Stimulated activated CD4-positive, alpha-beta T cell treated with anti-CD3 and anti-CD28 coated beads, Interleukin-15, amount 100 ng/mL, for 1 hour (primary cell): ENCODE measurements around the gene GALNT7.
"Not testable (repeated sequence)": the region's sequence is repeated elsewhere in the genome, so short reads cannot be mapped to it uniquely, and the experiment has no call there.

Experiments
- DNase-seq, 2 donors: peaks; one replicate each; pipeline ENCODE4 v3.0.0-alpha.2; 2020; ENCODE audit warnings: low read depth in 1 of 2, low spot score in 1 of 2

GALNT7 gene

GRCh38 chr4:173192375-173193162, 24.0 kb downstream of the GALNT7 start:
- no peak for DNase-seq

GRCh38 chr4:173194157-173194556, 25.5 kb downstream of the GALNT7 start:
- no peak for DNase-seq

- DNase-seq = no peak
These were observed 26.5 kb downstream of the GALNT7 start for GRCh38 chr4:173195109-173195508.

- DNase-seq = no peak
These were observed 30.9 kb downstream of the GALNT7 start for GRCh38 chr4:173199553-173199952.

GRCh38 chr4:173200103-173200884, 31.7 kb downstream of the GALNT7 start:
- DNase-seq = no peak

- DNase-seq = no peak
These were observed 33.8 kb downstream of the GALNT7 start for GRCh38 chr4:173202395-173202794.

- DNase-seq = no peak
These were observed 37.0 kb downstream of the GALNT7 start for GRCh38 chr4:173205656-173206055.

GRCh38 chr4:173208420-173208819, 39.8 kb downstream of the GALNT7 start:
- no peak for DNase-seq

GRCh38 chr4:173211222-173211621, 42.6 kb downstream of the GALNT7 start:
- DNase-seq = no peak

GRCh38 chr4:173211838-173212237, 43.2 kb downstream of the GALNT7 start:
- DNase-seq = no peak

- no peak for DNase-seq
These were observed 43.8 kb downstream of the GALNT7 start for GRCh38 chr4:173212379-173212778.

- DNase-seq = no peak
These were observed 44.7 kb downstream of the GALNT7 start for GRCh38 chr4:173213296-173213695.

GRCh38 chr4:173214231-173214630, 45.6 kb downstream of the GALNT7 start:
- no peak for DNase-seq

- no peak for DNase-seq
These were observed 46.0 kb downstream of the GALNT7 start for GRCh38 chr4:173214661-173215060.

- DNase-seq = no peak
These were observed 48.5 kb downstream of the GALNT7 start for GRCh38 chr4:173217075-173217474.

- DNase-seq = no peak
These were observed 49.1 kb downstream of the GALNT7 start for GRCh38 chr4:173217727-173218126.

- DNase-seq = no peak
These were observed 50.0 kb downstream of the GALNT7 start for GRCh38 chr4:173218411-173219125.

GRCh38 chr4:173219126-173219437, 50.5 kb downstream of the GALNT7 start:
- DNase-seq = not testable (repeated sequence)

- DNase-seq = no peak
These were observed 55.1 kb downstream of the GALNT7 start for GRCh38 chr4:173223743-173224142.

- no peak for DNase-seq
These were observed 57.8 kb downstream of the GALNT7 start for GRCh38 chr4:173226401-173226888.

- DNase-seq = no peak
These were observed 59.1 kb downstream of the GALNT7 start for GRCh38 chr4:173227756-173228155.

GRCh38 chr4:173230062-173230461, 61.5 kb downstream of the GALNT7 start:
- no peak for DNase-seq
